ENCODE results near the gene RAB40B.

- TF ChIP-seq, protein P1, sequence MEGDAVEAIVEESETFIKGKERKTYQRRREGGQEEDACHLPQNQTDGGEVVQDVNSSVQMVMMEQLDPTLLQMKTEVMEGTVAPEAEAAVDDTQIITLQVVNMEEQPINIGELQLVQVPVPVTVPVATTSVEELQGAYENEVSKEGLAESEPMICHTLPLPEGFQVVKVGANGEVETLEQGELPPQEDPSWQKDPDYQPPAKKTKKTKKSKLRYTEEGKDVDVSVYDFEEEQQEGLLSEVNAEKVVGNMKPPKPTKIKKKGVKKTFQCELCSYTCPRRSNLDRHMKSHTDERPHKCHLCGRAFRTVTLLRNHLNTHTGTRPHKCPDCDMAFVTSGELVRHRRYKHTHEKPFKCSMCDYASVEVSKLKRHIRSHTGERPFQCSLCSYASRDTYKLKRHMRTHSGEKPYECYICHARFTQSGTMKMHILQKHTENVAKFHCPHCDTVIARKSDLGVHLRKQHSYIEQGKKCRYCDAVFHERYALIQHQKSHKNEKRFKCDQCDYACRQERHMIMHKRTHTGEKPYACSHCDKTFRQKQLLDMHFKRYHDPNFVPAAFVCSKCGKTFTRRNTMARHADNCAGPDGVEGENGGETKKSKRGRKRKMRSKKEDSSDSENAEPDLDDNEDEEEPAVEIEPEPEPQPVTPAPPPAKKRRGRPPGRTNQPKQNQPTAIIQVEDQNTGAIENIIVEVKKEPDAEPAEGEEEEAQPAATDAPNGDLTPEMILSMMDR (conservative IDR thresholded peaks at IDR 0.05; ENCODE audit: low read depth, low read length) = no peak
- TF ChIP-seq EZH2phosphoT487 (IDR thresholded peaks at IDR 0.05; ENCODE audit: borderline replicate concordance, low read length) (no peak), EZH2 (IDR thresholded peaks at IDR 0.05; ENCODE audit: low read length, unreplicated experiment) (no peak)
Measured at GRCh38 chr17:82690786-82691489, 7.6 kb downstream of the RAB40B start.
